Placental epithelial cell (primary cell): ENCODE results near the gene CTNND2. TPM values are rescaled to one million over a fixed set of nuclear protein-coding genes. Genes with fewer than 3 reads are reported as not detected.

ENCODE experiments used
- small RNA-seq: library from RNA; depleted of rRNA; stranded (forward); fragments of <200 nt; gene quantifications from one replicate; pipeline ENCODE3, GENCODE V24; 2012
- total RNA-seq: library from RNA; depleted of rRNA; stranded (reverse); fragments of >200 nt; gene quantifications from 2 replicates; pipeline ENCODE4 v1.2.3, GENCODE V29; 2012

The CTNND2 gene
- total RNA-seq = under 0.01 TPM in 1 of 2 replicates, not detected in the other

GRCh38 chr5:11904265-11904906 lies at the start of gene CTNND2:
TSS of gene CTNND2 (minus strand) at chr5:11904446. CDS start at chr5:11903853, 593 bp downstream.

Small RNA genes within 50 kb of the gene (small RNA-seq; reads per million reads assigned to genes)
- gene RNU6-429P = not detected
